Raji (cell line): ENCODE results near the gene PTPRD.

ENCODE experiments used
- POLR2A ChIP-seq: IDR thresholded peaks from 2 replicates; pipeline ENCODE4 v1.6.1; 2011; ENCODE audit warnings: low read depth, low read length, control low read depth; ENCODE audit not compliant: insufficient read depth

Gene PTPRD

GRCh38 chr9:9950813-9951212 is 662.0 kb downstream of the PTPRD start:
- TF ChIP-seq POLR2A: no peak

- no peak for TF ChIP-seq POLR2A
These were observed 662.8 kb downstream of the PTPRD start for GRCh38 chr9:9949978-9950377.

- TF ChIP-seq POLR2A: no peak
These were observed 663.4 kb downstream of the PTPRD start for GRCh38 chr9:9949368-9949767.

- no peak for TF ChIP-seq POLR2A
These were observed 666.8 kb downstream of the PTPRD start for GRCh38 chr9:9945966-9946365.

GRCh38 chr9:9942764-9943424 is 669.9 kb downstream of the PTPRD start:
- TF ChIP-seq POLR2A: no peak

GRCh38 chr9:9938432-9938831 is 674.4 kb downstream of the PTPRD start:
- TF ChIP-seq POLR2A: no peak

- TF ChIP-seq POLR2A: no peak
These were observed 688.4 kb downstream of the PTPRD start for GRCh38 chr9:9924376-9924775.

- no peak for TF ChIP-seq POLR2A
These were observed 691.0 kb downstream of the PTPRD start for GRCh38 chr9:9921805-9922204.

- no peak for TF ChIP-seq POLR2A
These were observed 692.3 kb downstream of the PTPRD start for GRCh38 chr9:9920425-9921060.

- no peak for TF ChIP-seq POLR2A
These were observed 693.5 kb downstream of the PTPRD start for GRCh38 chr9:9919174-9919775.

GRCh38 chr9:9917400-9917799 is 695.4 kb downstream of the PTPRD start:
- TF ChIP-seq POLR2A: no peak

GRCh38 chr9:9914174-9914573 is 698.6 kb downstream of the PTPRD start:
- no peak for TF ChIP-seq POLR2A

- TF ChIP-seq POLR2A: no peak
These were observed 699.4 kb downstream of the PTPRD start for GRCh38 chr9:9913276-9913832.

- no peak for TF ChIP-seq POLR2A
These were observed 700.3 kb downstream of the PTPRD start for GRCh38 chr9:9912459-9912858.

- no peak for TF ChIP-seq POLR2A
These were observed 707.1 kb downstream of the PTPRD start for GRCh38 chr9:9905736-9906135.

- no peak for TF ChIP-seq POLR2A
These were observed 708.8 kb downstream of the PTPRD start for GRCh38 chr9:9904041-9904440.
